SJSA1 (cell line): ENCODE measurements around the gene CHRNB4. TPM values are rescaled to one million over a fixed set of nuclear protein-coding genes. Genes with fewer than 3 reads are reported as not detected.
"Not testable (repeated sequence)": the region's sequence is repeated elsewhere in the genome, so short reads cannot be mapped to it uniquely, and the experiment has no call there.

Experiments
- DNase-seq, 2 experiments: peaks; one replicate each; pipeline ENCODE4 v3.0.0-alpha.2; 2015 to 2020; ENCODE audit warnings: low spot score in 2 of 2, low read depth in 1 of 2
- H3K27ac ChIP-seq: fragments of 250-450 bp; sonication (Bioruptor Pico); 2 replicates; pipeline ENCODE4 v1.5.1; 2020; ENCODE audit warnings: mild to moderate bottlenecking, moderate library complexity
- H3K27me3 ChIP-seq: fragments of 250-450 bp; sonication (Bioruptor Pico); replicated peaks from 2 replicates; pipeline ENCODE4 v1.5.1; 2020; ENCODE audit warnings: mild to moderate bottlenecking, moderate library complexity
- H3K36me3 ChIP-seq: fragments of 250-450 bp; sonication (Bioruptor Pico); 2 replicates; pipeline ENCODE4 v1.5.1; 2020; ENCODE audit warnings: mild to moderate bottlenecking
- H3K4me1 ChIP-seq: fragments of 250-450 bp; sonication (Bioruptor Pico); replicated peaks from 2 replicates; pipeline ENCODE4 v1.6.1; 2021; ENCODE audit warnings: mild to moderate bottlenecking
- H3K4me3 ChIP-seq: fragments of 250-450 bp; sonication (Bioruptor Pico); 2 replicates; pipeline ENCODE4 v1.5.1; 2020; ENCODE audit warnings: mild to moderate bottlenecking
- H3K9me3 ChIP-seq: fragments of 250-450 bp; sonication (Bioruptor Pico); replicated peaks from 2 replicates; pipeline ENCODE4 v1.5.1; 2020; ENCODE audit warnings: mild to moderate bottlenecking
- total RNA-seq: library from RNA; depleted of rRNA; stranded (reverse); fragments of >200 nt; shearing (Covaris generic); gene quantifications from 2 replicates; pipeline ENCODE4 v1.2.3, GENCODE V29; 2014

Gene CHRNB4
- total RNA-seq, 1 experiment from 2014 or later: not detected

DNA sequence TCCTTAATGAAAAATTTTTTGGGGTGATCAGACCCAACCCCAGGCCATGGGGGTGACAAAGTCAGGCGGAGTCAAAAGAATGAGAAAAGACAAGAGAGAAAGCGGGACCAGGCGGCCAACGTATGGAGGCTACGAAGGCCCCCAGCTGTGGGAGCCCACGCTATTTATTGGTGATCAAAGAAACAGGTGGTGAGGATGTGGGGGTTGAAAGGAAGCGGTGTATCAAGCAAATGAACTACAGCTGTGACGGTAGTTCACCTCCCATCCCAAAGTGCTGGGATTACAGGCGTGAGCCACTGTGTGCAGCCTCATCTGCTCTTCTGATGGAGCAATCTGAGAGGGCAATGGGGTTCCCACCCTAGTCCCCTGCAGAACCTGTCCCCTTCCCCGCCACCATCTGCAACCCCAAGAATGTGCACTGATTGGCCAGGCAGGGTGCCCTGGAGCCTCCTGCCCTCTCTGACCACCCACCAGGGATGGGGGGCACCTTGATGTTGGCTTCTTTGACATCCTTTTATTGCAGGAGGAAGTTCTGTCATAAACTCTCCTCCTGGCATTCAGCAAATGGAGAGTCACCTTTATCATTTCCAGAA is 19.1 kb downstream of the CHRNB4 start:
- no peak overlapping the region for H3K27ac ChIP-seq
- H3K27me3 ChIP-seq: peaks cover 52% of the 10 kb centered on the region
- no peaks in the 10 kb centered on the region for H3K36me3 ChIP-seq
- H3K4me1 ChIP-seq: peaks cover 8% of the 10 kb centered on the region; the same call in 1 of the 2 replicates
- H3K9me3 ChIP-seq: no peaks in the 10 kb centered on the region; the same call in 1 of the 2 replicates
- no peak for DNase-seq
- H3K4me3 ChIP-seq: no peak overlapping the region

DNA sequence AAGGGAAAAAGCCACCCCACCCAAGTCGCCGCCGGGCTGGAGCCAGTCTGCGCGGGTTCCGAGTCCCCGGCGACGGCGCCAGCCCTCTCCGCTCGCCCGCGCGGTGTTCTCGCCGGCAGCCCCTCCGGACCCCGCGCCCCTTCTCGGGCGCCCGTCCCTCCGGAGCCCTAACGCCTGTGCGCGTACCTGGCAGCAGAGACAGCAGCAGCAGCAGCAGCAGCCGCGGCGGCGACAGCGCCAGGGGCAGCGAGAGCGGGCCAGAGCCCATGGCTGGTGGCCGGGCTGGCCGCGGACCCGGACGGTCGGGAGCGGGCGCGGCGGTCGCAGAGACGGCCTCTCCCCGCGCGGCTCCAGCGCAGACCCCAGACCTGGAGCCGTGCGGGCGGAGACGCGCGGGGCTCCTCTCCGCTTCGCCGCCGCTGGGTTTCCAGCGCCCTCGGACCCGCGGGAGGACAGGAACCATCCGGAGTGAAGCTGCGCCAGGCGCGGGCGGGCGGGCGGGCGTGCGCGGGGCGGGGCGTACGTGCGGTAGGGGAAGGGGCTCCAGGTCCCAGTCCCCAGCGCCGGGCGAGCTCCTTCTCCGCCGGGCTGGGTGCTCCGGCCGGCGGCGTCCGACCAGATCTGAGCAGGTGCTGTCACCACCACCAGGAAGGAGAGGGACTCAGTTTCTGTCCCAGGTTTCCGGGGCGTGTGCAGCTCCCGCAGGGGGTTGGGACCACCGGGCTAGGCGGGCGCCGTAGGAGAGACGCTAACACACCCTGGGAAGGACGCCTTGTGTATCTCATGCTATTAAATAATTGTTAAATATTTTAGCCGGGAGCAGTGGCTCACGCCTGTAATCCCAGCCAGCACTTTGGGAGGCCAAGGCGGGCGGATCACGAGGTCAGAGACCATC is 20.2 kb downstream of the CHRNB4 start, which contains the start of gene CHRNA3:
CHRNA3 (minus strand) TSS at position 470 of the 895 bp plus-strand sequence; CDS start at position 268, 202 bp downstream.
- Histone ChIP-seq H3K4me3 (no peak within 1 kb of the TSS), H3K27ac (no peak within 1 kb of the TSS), H3K4me1 (peaks cover 8% of the 10 kb centered on the region; the same call in 1 of the 2 replicates), H3K9me3 (no peaks in the 10 kb centered on the region; the same call in 1 of the 2 replicates), H3K36me3 (no peaks in the 10 kb centered on the region), H3K27me3 (peaks cover 52% of the 10 kb centered on the region)
- peak in 1 of 2 experiments; percentile 19 for DNase-seq

DNA sequence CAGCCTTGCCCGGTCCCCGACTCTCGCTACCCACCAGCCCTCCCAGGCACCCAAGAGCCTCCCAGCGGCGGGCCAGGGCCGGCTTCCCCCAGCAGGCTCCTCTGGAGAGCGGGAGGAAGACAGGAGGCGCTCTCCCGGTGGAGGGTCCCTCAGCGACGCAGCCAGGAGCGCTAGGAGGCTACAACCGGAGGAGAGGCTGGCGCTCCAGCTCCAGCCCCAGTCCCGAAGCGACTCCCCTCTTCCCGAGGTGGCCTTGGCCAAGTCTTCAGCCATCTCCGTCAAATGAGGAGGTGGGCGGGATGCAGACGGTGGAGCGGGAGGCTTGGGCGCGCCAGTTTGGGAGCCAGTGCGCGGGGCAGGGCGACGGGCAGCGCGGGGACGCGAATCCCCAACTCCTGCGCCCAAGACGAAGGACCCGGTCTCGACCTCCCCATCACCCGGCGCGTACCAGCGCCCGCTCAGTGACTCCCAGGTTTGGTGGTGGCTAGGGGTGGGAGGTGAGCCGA is 20.9 kb downstream of the CHRNB4 start:
- no peak overlapping the region for H3K27ac ChIP-seq
- H3K4me3 ChIP-seq: no peak overlapping the region
- DNase-seq: peak in 1 of 2 experiments; percentile 43
- H3K4me1 ChIP-seq: peaks cover 8% of the 10 kb centered on the region; the same call in 1 of the 2 replicates
- H3K36me3 ChIP-seq: no peaks in the 10 kb centered on the region
- peaks cover 48% of the 10 kb centered on the region for H3K27me3 ChIP-seq
- H3K9me3 ChIP-seq: no peaks in the 10 kb centered on the region; the same call in 1 of the 2 replicates

DNA sequence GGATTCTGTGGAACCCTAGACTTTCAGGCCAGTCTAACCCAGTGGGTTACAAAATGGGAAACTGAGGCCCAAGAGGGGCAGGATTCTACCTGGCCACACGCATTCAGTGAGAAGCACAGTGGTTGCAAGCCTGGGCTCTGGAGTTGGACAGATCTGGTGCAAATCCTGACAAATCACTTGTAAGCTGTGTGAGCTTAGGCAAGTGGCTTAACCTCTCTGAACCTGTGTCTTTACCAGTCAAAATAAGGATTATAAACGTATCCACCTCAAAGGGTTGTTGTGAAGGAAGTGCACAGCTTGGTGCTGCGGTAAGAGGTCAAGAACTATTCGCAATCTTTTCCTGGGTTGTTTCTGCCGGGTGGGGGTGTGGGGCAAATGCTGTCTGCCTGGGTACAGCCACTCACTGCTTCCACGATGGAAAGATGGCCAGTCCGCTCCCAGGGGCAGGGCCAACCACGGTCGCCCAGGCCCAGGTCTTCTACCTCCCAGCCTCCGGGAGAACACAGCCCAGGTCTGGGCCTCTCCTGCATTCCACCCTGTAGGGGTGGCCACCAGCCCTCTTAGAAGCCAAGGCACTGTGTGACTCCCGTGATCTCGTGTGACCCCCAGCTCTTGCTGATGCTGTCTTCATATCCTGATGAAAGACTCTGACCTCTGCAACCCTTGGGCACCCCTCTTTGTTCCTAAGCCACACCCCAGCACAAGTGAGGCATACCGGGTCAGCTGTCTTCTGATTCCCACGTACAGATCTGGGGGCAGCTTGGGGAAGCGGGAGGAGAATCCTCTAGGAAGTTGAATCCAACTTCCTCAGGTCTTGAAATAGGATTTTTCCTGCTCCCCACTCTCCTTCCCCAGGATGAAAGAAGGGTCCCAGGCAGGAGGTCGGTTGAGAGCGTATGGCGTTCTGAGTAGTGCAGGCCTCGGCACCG is 21.7 kb downstream of the CHRNB4 start:
- Histone ChIP-seq H3K4me3 (no peak overlapping the region), H3K27me3 (peaks cover 48% of the 10 kb centered on the region), H3K4me1 (peaks cover 8% of the 10 kb centered on the region; the same call in 1 of the 2 replicates), H3K9me3 (no peaks in the 10 kb centered on the region; the same call in 1 of the 2 replicates), H3K27ac (no peak overlapping the region), H3K36me3 (no peaks in the 10 kb centered on the region)
- DNase-seq: no peak

DNA sequence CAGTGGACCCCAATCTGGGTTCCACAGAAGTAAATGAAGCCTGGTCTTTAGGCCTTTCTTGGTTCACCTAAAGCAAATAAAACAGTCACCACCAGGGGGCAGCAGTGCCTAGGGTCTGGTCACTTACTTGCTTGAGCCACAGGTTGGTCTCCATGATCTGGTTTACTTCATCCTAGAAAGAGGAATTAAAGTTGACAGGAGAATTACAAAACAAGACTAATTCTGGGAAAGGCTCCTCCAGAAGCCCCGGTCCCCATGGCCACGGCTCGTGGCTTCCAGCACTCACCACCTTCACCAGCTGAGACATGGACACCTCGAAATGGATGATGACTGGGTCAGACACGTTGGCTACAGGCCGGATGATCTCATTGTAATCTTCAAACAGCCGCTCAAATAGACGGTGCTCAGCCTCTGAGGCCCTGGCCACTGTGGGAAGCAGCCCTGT is 22.5 kb downstream of the CHRNB4 start:
- peaks cover 48% of the 10 kb centered on the region for H3K27me3 ChIP-seq
- no peak overlapping the region for H3K27ac ChIP-seq
- no peak overlapping the region for H3K4me3 ChIP-seq
- H3K36me3 ChIP-seq: no peaks in the 10 kb centered on the region
- peaks cover 8% of the 10 kb centered on the region; the same call in 1 of the 2 replicates for H3K4me1 ChIP-seq
- no peaks in the 10 kb centered on the region; the same call in 1 of the 2 replicates for H3K9me3 ChIP-seq
- DNase-seq: peak; percentile 63 to 84

DNA sequence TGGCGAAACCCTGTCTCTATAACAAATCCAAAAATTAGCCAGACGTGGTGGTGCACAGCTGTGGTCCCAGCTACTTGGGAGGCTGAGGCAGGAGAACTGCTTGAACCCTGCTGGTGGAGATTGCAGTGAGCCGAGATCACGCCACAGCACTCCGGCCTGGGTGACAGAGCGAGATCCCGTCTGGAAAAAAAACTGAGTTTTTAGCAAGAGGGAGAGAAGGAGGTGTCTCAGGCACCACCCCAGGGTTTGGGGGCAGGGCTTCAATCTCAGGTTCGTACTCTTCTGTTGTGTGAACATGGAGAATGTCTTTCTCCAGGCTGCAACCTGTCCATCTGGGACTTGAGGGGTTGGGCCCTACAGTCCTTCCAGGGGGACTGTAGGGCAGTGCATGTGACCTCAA is 22.9 kb downstream of the CHRNB4 start:
- Histone ChIP-seq H3K27ac (no peak overlapping the region), H3K27me3 (peaks cover 44% of the 10 kb centered on the region), H3K36me3 (no peaks in the 10 kb centered on the region), H3K4me3 (no peak overlapping the region), H3K4me1 (peaks cover 8% of the 10 kb centered on the region; the same call in 1 of the 2 replicates), H3K9me3 (no peaks in the 10 kb centered on the region; the same call in 1 of the 2 replicates)
- no peak for DNase-seq

DNA sequence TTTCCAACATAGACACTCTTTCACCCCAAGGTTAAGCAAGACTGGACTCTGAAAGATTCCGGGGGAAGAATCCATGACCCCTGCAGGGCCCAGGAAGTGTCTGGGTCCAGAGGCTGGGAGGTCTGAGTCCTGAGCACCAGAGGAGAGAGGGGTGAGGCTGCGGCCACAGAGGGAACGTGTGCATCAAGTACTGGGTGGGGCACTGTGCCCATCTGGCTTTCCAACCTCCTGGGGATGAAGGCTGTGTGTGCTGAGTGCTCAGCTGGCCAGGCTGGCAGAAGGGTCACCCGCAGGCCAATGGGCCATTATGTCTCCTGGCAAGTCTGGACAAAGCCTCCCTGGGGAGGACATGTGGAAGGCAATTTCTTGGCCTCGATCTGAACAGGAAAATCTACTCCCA is 23.5 kb downstream of the CHRNB4 start:
- no peak overlapping the region for H3K27ac ChIP-seq
- no peaks in the 10 kb centered on the region for H3K36me3 ChIP-seq
- peaks cover 41% of the 10 kb centered on the region for H3K27me3 ChIP-seq
- H3K4me1 ChIP-seq: peaks cover 8% of the 10 kb centered on the region; the same call in 1 of the 2 replicates
- no peaks in the 10 kb centered on the region; the same call in 1 of the 2 replicates for H3K9me3 ChIP-seq
- DNase-seq: no peak
- no peak overlapping the region for H3K4me3 ChIP-seq

DNA sequence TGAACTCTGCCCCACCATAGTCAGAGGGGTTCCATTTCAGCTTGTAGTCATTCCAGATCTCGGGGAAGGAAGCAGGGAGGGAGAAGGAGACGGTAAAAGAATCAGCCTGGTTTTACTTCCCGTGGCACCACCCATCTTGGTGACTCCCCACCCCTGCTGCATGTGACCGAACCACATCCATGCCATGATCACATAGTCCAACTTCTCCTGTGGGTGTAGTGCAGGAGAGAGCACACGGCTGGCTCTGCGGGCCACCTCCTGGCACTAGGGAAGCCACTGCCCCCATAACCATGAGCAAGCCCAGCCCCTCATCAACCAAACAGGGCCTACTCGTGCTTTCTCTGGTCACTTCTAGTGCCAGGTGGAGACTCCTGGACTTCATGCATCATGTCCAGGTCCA is 23.9 kb downstream of the CHRNB4 start:
- H3K4me1 ChIP-seq: peaks cover 8% of the 10 kb centered on the region; the same call in 1 of the 2 replicates
- no peak overlapping the region for H3K4me3 ChIP-seq
- no peak overlapping the region for H3K27ac ChIP-seq
- peaks cover 36% of the 10 kb centered on the region for H3K27me3 ChIP-seq
- H3K36me3 ChIP-seq: no peaks in the 10 kb centered on the region
- DNase-seq: no peak
- no peaks in the 10 kb centered on the region; the same call in 1 of the 2 replicates for H3K9me3 ChIP-seq

DNA sequence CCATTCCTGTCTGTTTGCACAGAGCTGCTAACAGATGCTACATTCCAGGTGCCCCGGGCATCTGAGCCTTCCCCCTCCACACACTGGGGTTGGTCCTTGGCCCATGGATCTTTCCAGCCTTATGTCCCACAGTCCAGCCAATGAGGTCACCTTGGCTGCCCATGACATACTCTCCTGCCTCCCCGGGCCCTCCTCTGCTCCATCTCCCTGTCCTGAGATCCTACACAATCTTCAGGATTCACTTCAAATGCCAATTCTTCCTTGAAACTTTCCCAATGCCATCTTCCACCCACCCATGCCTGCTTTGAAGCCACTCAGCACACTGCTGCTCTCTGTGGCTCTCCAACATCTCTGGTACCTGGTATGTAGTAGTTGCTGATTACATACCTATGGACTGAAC is 24.5 kb downstream of the CHRNB4 start:
- DNase-seq: no peak
- Histone ChIP-seq H3K27me3 (peaks cover 31% of the 10 kb centered on the region), H3K4me1 (peaks cover 8% of the 10 kb centered on the region; the same call in 1 of the 2 replicates), H3K27ac (no peak overlapping the region), H3K36me3 (no peaks in the 10 kb centered on the region), H3K9me3 (no peaks in the 10 kb centered on the region; the same call in 1 of the 2 replicates), H3K4me3 (no peak overlapping the region)

DNA sequence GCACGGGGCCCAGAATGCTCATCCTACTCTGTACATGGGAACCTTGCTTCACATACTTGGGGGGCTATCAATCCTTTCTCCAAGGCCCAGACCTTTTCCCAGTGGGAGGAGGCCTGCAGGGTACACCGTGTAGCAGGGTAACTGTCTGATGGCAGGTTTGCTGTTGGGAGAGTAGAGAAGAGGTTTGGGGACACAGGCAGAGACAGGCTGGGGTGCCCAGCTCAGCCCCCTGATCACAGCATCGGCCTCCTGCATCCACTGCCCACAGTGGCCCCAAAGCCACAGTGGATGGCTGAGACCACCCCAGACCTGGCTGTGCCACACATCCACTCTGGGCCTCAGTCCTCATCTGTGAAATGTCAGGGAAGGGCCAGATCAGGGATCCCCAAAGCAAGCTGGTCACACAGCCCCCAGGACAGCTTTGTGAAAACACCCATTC is 25.8 kb downstream of the CHRNB4 start:
- Histone ChIP-seq H3K27ac (no peak overlapping the region), H3K36me3 (no peaks in the 10 kb centered on the region), H3K9me3 (no peaks in the 10 kb centered on the region; the same call in 1 of the 2 replicates), H3K27me3 (peaks cover 17% of the 10 kb centered on the region), H3K4me3 (no peak overlapping the region), H3K4me1 (peaks cover 3% of the 10 kb centered on the region; the same call in 1 of the 2 replicates)
- no peak for DNase-seq

DNA sequence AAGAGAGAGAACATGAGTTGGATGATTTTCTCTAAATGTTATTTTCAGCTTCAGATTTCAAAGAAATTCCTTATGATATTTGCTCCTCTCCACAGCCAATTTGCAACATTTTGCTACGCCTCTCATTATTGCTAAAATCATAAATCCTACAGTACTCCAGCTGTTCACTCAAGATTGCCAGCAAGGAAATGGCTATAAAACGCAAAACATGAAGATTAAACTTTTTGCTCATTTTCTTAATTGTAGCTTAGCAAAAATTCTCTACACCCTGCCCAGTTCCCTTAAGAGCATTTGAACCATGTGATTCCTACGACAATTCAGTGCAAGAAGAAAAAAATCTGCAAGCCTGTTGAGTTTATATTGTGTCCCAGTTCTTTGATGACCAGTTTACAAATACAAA is 27.0 kb downstream of the CHRNB4 start:
- no peaks in the 10 kb centered on the region for H3K36me3 ChIP-seq
- H3K27me3 ChIP-seq: peaks cover 6% of the 10 kb centered on the region
- no peaks in the 10 kb centered on the region for H3K9me3 ChIP-seq
- H3K4me1 ChIP-seq: no peaks in the 10 kb centered on the region
- no peak for DNase-seq
- no peak overlapping the region for H3K27ac ChIP-seq
- H3K4me3 ChIP-seq: no peak overlapping the region

DNA sequence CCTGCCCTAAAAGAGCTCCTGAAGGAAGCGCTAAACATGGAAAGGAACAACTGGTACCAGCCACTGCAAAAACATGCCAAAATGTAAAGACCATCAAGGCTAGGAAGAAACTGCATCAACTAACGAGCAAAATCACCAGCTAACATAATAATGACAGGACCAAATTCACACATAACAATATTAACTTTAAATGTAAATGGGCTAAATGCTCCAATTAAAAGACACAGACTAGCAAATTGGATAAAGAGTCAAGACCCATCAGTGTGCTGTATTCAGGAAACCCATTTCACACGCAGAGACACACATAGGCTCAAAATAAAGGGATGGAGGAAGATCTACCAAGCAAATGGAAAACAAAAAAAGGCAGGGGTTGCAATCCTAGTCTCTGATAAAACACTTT is 31.5 kb downstream of the CHRNB4 start:
- not testable (repeated sequence) for DNase-seq, H3K4me1 ChIP-seq

DNA sequence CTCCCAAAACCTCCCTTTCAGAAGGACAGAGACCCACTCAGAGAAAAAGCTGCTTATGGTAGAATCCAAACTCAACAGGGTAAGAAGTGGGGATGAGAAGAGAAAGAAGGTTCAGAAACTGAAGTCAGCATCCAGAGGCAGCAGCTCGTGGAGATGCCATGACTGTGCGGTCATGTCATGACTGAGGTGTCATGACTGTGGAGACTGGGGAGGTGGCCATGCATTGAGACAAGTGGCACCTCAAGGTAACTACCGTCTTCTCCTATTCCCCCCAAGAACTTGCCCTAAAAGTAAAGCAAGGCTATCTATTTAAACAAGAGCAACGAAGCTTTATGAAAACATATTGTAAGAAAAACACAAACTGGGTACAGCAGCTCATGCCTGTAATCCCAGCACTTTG is 35.3 kb downstream of the CHRNB4 start:
- no peaks in the 10 kb centered on the region for H3K36me3 ChIP-seq
- H3K4me1 ChIP-seq: no peaks in the 10 kb centered on the region
- no peaks in the 10 kb centered on the region for H3K9me3 ChIP-seq
- H3K4me3 ChIP-seq: no peak overlapping the region
- DNase-seq: no peak
- H3K27ac ChIP-seq: no peak overlapping the region
- H3K27me3 ChIP-seq: no peaks in the 10 kb centered on the region

More for the DNA sequence above, 31.5 kb downstream of the CHRNB4 start:
- H3K27me3 ChIP-seq, H3K27ac ChIP-seq, H3K9me3 ChIP-seq, H3K4me3 ChIP-seq, H3K36me3 ChIP-seq: not testable (repeated sequence)
